ENCODE measurements around the gene FAM227B. TPM values are rescaled to one million over a fixed set of nuclear protein-coding genes. Genes with fewer than 3 reads are reported as not detected.
"Not testable (repeated sequence)": the region's sequence is repeated elsewhere in the genome, so short reads cannot be mapped to it uniquely, and the experiment has no call there.

FAM227B gene
- total RNA-seq, 2 donors from 2014 or later = 2.1 TPM; not detected in 1

GRCh38 chr15:49415149-49415548 lies 205.5 kb downstream of the FAM227B start:
- H3K27ac ChIP-seq = no peak overlapping the region
- no peaks in the 10 kb centered on the region for H3K9me3 ChIP-seq
- no peak overlapping the region for H3K4me3 ChIP-seq
- no peaks in the 10 kb centered on the region for H3K36me3 ChIP-seq (replicated peaks in 1 of 2; ENCODE audit: insufficient read depth in 1 of 2, low read depth in 2 of 2)
- no peaks in the 10 kb centered on the region for H3K4me1 ChIP-seq
- no peaks in the 10 kb centered on the region for H3K27me3 ChIP-seq
- no peak for ATAC-seq
- no peak for DNase-seq
- TF ChIP-seq CTCF (IDR thresholded peaks at IDR 0.05) (no peak), POLR2A (IDR thresholded peaks at IDR 0.05) (no peak)
- intact Hi-C loops (cut with DNase I) = no loop called here

- intact Hi-C loops (cut with DNase I) = no loop called here
- Histone ChIP-seq H3K27ac (no peak overlapping the region), H3K4me1 (no peaks in the 10 kb centered on the region), H3K4me3 (no peak overlapping the region), H3K27me3 (no peaks in the 10 kb centered on the region), H3K36me3 (replicated peaks in 1 of 2; ENCODE audit: insufficient read depth in 1 of 2, low read depth in 2 of 2) (no peaks in the 10 kb centered on the region), H3K9me3 (no peaks in the 10 kb centered on the region)
- ATAC-seq (no peak), DNase-seq (no peak)
- no peak for TF ChIP-seq POLR2A (IDR thresholded peaks at IDR 0.05)
- no peak for TF ChIP-seq CTCF (IDR thresholded peaks at IDR 0.05)
Observed at GRCh38 chr15:49412797-49413196, 207.8 kb downstream of the FAM227B start.

GRCh38 chr15:49410641-49411040 lies 210.0 kb downstream of the FAM227B start:
- H3K36me3 ChIP-seq (replicated peaks in 1 of 2; ENCODE audit: insufficient read depth in 1 of 2, low read depth in 2 of 2) = no peaks in the 10 kb centered on the region
- no peak overlapping the region for H3K4me3 ChIP-seq
- TF ChIP-seq CTCF (IDR thresholded peaks at IDR 0.05) (no peak), POLR2A (IDR thresholded peaks at IDR 0.05) (no peak)
- no peak for DNase-seq
- intact Hi-C loops (cut with DNase I) = no loop called here
- H3K4me1 ChIP-seq = no peaks in the 10 kb centered on the region
- H3K27ac ChIP-seq = no peak overlapping the region
- H3K9me3 ChIP-seq = no peaks in the 10 kb centered on the region
- H3K27me3 ChIP-seq = no peaks in the 10 kb centered on the region
- ATAC-seq = no peak

GRCh38 chr15:49406352-49407118 lies 214.1 kb downstream of the FAM227B start:
- H3K27ac ChIP-seq = no peak overlapping the region
- no peaks in the 10 kb centered on the region for H3K4me1 ChIP-seq
- WGBS, 2 donors = 86 to 90% methylated on average over 15 of the region's 17 CpGs
- H3K27me3 ChIP-seq = no peaks in the 10 kb centered on the region
- intact Hi-C loops (cut with DNase I) = no loop called here
- TF ChIP-seq POLR2A (IDR thresholded peaks at IDR 0.05) = no peak
- TF ChIP-seq CTCF (IDR thresholded peaks at IDR 0.05) = no peak
- no peak overlapping the region for H3K4me3 ChIP-seq
- no peaks in the 10 kb centered on the region for H3K9me3 ChIP-seq
- no peak for ATAC-seq
- H3K36me3 ChIP-seq (replicated peaks in 1 of 2; ENCODE audit: insufficient read depth in 1 of 2, low read depth in 2 of 2) = no peaks in the 10 kb centered on the region
- DNase-seq = no peak

- H3K36me3 ChIP-seq (replicated peaks in 1 of 2; ENCODE audit: insufficient read depth in 1 of 2, low read depth in 2 of 2); H3K4me3 ChIP-seq; ATAC-seq; intact Hi-C loops (cut with DNase I); DNase-seq; H3K4me1 ChIP-seq; H3K27ac ChIP-seq; H3K27me3 ChIP-seq; H3K9me3 ChIP-seq: not testable (repeated sequence)
- 67 to 73% methylated on average over 5 of the region's 5 CpGs for WGBS, 2 donors
Observed at GRCh38 chr15:49402515-49403296, 217.9 kb downstream of the FAM227B start.

Data from body of pancreas (tissue), 4 donors.